Activated naive CD4-positive, alpha-beta T cell (primary cell): ENCODE measurements around the gene WSB2.

Experiments used
- DNase-seq, 4 experiments: peaks; one replicate each; lab custom pipeline; 2025; lab: John Stamatoyannopoulos, UW

Gene WSB2

DNA sequence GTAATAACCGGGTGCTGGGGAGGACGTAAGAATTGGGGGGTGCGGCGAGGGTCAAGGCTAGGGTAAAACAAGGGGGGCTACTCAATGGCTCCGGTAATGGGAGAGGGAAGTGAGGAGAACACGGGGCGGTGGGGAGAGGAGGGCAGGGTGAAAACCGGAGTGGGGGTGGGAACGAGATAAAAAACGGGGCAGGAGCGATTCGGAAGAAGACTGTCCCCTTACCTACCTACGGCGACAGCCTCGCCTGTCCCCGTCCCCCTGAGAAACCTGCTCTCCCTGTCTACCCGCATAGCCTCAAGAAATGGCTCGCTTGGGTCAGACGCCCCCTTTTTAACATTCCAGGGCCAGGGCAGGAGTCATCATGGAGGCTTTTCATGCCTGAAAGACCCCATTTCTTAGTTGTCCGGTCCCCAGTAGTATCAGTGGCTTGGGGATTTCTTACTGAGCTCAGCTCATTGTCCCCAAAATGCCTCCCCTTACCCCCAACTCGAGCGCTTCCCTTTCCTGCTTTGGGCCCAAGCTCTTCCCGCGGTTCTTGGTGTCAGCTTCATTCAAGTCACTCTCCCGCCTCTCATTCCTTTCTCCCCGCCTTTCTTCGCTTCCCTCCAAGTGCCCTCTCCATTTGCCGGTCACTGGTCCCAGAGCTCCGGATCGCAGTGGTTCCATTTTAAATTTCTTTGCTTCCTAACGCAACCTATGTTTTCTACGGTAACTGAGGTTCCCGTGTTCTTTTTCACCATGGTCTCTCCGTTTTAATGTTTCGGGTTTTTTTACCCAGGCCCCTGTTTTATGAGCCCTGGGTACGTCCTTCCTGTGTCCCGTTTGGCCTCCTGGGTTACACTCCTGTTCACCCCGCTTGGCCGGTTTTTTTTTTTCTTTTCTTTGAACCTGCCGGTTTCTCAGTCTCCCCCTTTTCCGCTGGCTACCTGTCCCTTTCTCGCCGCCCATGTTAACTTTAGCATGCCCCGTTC is 1.2 kb upstream of the WSB2 start:
- no peak for DNase-seq

DNA sequence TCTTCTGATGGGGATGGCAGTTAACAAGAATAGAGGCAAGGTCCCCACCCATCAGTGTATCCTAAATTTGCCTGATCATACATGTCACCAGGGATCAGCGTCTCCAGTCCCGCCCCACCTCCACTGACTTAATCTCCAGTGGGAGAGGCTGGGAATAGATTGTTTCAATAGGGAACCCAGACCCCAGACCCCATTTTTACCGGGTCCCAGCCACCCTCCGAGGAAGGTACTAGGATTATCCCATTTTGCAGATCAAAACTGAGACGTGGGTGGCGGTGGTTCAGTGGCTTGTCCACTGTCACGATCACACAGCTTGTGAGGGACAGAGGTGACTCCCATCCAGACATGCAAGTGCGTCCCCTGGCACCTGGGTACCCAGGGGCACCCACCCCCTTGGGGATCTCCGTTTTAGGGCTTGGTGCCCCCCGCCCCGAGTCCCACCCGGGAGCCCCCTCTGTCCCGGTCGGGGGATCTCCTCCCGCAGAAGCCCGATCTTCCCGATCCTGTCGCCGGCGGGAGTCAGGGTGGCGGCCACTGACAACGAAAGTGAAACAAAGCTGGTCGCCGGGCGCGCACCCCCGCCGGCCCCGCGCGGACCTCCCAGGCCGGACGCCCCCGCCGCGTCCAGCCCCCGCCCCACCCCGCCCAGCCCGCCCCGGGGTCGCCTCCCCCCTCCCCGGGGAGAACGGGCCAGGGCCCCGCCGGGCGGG is 523 bp downstream of the WSB2 start:
- DNase-seq, result peak in 1 of 4 experiments; percentile 17

DNA sequence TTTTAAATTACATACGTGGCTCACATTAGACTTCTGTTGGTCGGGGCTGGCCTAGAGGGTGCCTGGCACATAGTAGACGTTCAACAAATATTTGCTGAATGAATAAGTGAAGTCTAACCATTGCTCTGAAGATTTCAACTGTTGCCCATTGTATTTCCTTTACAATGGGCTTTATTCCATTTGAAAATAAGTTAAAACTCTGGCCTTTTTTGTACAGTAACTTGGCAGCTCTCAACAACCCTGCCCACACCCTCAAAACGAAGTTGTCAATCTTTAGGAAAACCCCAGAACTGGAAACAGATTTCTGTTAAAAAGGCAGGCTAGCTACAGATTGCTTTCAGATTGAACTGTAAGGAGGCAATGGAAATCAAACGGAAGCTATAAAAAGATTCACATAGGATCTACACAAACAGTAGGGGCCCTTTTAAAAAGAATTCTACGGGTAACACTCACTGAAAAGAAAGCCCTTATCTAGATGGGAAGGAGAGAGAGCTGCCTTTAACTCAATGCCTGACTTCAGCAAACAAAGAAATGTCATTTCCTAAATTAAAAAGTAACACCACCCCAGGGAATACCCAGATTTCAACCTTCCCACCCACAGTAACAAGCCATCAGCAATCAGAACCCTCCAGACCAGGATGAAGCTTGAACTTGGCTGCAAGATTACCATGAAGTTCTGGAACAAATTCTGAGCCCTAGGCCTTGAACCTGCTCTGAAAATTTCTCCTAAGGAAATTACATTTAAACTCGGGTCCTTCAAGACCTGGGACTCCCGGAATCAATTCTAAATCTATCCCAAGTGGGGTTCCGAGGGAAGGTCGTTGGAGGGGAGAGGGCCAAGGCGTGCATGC is 1.4 kb downstream of the WSB2 start:
- no peak for DNase-seq

DNA sequence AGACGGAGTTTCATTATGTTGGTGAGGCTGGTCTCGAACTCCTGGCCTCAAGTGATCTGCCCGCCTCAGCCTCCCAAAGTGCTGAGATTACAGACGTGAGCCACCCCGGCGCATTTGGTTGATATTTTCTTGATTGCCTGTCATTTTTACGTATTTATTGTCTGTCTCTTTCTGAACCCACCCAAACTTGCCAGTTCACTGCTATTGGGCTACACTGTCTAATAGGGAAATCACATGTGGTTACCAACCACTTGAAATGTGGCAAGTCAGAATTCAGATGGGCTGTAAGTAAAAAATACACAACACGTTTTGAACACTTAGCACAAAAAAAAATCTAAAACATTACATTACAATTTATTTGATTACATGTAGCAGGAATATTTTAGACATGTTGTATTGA is 2.1 kb downstream of the WSB2 start:
- no peak for DNase-seq

DNA sequence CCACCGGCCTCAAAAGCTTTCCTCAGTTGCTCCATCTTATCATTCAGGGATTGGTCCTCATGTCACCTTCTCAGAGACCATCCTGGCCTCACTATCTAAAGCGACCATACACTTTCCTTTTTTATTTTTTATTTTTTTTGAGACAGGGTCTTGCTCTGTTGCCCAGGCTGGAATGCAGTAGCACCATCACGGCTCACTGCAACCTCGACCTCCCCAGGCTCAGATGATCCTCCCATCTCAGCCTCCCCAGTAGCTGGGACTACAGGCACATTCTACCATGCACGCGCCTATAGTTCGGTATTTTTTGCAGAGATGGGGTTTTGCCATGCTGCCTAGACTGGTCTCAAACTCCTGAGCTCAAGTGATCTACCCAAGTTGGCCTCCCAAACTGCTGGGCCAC is 2.8 kb downstream of the WSB2 start:
- DNase-seq, result no peak

DNA sequence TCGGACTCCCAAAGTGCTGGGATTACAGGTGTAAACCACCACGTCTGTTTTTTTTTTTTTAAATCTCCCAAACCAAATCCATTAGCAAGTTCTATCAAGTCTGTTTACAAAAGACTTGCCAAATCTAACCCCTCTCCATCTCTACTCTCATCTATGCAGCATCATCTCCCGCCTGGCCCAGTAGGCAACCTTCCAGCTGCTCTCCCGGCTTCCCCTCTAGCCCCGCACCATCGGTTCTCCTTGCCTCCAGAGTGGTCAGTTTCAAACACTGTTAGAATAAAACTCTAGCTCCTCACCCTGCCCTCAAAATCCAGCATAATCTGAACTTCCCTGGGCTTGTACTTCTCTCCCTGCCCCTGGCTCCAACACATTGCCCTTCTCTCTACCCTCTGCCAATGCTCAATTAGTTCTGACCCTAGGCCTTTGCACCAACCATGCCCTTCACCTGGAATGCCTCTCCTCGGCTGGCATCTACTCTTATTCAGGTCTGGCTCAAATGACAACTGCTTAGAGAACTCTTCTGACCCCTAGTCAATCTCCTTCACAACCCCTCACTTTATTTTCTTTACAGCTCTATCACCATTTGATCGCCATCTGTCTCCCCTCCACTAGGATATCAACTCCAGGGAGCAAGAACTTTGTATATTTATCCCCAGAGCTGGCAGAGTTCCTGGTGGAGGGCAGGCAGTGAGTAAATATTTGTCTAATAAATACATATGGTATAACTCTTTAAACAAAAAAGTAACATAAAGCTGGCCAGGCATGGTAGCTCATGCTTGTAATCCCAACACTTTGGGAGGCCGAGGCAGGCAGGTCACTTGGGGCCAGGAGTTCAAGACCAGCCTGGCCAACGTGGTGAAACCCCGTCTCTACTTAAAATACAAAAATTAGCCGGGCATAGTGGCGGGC is 4.9 kb downstream of the WSB2 start:
- DNase-seq, result no peak

DNA sequence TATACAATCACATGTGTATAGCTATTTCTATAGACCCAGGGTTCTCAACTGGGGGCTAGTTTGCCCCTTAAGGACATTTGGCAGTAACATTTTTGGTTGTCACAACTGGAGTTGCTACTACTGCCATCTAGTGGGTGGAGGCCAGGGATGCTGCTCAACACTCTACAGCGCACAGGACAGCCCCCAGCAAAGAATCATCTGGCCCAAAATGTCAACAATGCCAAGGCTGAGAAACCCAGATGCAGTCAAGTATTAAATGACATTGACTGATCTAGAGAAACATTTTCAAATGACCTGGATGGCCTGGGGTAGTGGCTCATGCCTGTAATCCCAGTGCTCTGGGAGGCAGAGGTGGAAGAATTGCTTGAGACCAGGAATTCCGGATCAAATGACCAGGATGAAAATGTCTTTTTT is 5.8 kb downstream of the WSB2 start:
- peak; percentile 16 to 39 (median 28) for DNase-seq

DNA sequence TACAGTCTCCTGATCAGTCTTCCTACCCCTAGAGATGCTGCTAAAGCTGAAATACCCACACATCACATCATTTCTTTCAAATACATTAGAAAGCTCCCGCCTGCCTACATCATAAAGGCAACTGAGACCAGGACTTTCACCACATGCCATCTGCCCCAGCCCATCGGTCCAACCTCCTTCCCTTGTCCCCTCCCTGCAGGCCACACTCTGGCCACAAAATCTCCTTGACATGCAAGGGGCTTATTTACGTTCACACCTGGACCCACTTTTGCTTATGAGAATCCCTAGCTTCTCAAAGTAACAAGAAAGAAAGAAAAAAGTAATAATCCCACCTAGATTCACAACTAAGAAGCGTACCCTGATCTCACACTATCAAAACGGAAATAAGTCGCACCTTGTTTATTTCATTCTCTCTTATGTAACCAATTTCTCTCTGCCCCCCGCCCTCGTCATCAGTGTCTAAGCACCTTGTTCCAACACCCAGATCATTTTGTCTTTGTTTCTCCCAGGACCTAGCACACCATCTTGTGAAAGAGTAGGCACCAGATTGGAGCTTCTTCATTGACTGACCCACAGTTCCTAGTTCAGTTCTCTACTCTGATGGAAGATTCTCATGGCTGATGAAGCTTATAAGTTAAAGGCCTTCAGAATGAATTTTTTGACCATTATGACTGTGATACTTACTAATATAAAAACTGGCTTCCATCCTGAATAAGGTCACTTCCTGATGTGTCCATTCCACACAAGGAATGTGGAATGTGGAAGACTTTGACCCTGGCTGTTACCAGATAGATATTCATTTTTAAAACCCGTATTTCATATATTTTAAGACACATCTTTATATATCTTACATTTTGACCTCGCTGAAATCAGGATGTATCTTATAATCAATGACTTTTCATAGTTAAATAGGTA is 7.7 kb downstream of the WSB2 start:
- DNase-seq, result no peak

DNA sequence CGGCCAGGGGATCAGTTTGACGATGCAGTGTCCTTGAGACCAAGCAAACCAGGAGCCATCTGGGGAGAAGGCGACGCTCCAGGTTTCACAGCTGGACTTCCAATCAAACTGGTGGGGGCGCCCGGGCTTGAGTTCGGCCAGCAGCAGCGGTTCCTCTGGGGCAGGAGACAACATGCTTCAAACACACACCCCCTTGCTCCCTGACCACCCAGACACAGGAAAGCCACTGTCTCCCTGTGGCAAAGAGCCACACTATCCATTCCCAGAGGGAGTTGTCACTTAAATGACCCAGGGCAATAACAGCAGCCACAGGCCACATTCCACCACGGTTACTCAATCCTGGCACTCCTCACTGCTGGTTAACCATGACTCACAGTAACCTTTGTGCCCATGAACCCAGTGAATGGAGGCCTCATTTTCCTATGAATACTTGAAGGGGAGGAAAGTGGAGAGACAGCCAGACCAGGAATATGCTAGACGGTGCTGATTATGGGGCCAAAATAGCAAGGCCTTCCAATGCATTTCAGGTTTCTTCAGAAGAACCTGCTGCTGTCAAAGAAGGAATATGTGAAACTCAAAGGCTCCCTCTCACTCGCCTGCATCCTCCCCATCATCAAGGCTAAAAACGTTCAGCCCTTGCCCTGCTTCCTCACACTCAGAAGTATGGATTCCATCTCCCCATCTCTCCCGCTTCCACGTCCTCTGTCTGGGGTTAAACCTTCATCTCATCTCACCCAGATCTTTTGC is 8.5 kb downstream of the WSB2 start:
- no peak for DNase-seq

DNA sequence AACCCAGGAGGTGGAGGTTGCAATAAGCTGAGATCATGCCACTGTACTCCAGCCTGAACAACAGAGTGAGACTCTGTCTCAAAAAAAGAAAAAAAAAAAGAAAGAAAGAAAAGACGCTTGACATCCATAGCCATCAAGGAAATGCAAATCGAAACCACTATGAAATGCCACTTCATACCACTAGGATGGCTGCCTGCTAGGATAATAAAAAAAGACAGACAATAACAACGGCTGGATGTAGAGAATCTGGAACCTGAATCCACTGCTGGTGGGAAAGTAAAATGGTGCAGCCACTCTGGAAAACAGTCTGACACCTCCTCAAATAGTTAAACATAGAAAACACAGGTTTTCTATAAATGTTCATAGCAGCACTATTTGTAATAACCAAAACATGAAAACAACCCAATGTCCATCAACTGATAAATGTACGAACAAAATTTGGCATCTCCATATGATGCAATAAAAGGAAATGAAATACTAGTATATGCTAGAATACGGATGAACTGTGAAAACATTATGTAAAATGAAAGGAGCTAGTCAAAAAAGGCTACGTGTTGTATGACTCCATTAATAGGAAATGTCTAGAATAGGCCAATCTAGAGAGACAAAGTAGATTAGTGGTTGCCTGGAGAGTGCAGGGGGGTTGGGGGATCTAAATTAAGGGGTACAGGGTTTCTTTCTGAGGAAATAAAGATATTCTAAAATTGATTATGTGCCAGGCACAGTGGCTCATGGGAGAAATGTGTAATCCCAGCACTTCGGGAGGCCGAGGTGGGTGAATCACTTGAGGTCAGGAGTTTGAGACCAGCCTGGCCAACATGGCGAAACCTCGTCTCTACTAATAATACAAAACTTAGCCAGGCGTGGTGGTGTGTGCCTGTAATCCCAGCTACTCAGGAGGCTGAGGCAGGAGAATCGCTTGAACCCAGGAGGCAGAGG is 9.7 kb downstream of the WSB2 start:
- no peak for DNase-seq

DNA sequence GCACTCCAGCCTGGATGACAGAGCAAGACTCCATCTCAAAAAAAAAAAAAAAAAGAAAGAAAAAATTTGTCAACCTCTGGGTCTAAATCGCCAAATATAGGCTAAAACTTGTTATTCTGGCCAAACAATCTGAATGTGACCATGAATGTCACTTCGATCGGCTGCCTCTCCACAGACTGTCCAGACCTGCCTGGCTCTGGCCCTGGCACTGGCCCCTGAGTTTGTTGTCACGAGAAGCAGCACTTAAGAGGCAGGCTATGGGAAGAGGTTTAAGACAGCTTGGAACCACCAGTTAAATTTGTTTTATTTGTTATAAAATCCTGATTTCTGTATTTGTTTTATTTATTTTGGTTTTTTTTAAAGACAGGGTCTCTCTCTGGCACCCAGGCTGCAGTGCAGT is 14.5 kb downstream of the WSB2 start:
- no peak for DNase-seq

DNA sequence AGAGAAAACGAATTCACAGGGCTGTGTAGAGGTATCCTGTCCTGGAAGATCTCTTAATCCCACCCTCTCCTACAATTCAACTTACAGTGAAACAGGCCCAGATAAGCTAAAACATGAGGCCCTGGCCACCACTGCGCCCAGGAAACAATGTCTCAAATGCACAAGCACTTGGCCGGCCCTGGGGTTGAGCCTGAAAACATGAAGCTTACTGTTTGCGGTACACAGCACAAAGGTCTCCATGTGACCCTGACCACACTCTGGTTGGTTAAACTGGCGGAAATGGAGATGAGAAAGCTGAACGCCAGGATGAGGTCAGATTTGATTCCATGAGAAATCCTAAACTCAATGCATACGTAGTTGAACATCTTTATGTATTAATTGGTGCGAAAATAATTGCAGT is 16.4 kb downstream of the WSB2 start:
- DNase-seq, result no peak

DNA sequence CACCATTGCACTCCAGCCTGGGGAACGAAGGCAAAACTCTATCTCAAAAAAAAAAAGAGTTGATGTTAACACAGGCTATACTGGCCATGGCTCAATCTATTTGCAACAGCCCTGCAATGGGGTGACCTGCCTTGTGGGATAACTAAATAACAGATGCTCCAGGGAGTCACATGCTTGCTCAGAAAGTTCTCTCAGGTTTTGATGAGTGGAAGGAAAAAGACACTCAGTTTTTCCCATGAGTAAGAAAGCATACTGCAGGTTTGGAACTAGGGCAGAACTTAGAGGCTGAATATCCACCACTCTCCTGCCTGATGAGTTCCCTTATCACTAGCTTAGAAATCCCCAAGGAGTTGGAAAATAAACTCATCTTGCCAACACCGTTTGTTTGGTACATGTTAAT is 16.9 kb downstream of the WSB2 start:
- no peak for DNase-seq

DNA sequence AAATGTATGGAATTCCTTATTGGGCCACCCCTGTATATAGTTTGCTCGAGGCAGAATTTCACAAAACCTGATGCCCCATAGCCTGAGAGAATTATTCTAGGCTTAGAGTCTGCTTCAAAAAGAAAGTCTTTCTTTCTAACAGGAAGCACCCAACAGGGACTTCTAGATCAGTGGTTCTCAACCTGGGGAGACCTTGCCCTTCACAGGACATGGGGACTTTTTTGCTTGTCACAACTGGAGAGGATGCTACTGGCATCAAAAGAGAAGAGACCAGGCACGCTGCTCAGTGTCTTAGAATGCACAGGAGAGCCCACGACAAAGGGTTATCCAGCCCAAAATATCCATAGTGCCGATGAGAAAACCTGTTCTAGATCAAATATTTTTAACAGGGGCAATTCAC is 18.9 kb downstream of the WSB2 start:
- DNase-seq, result no peak

DNA sequence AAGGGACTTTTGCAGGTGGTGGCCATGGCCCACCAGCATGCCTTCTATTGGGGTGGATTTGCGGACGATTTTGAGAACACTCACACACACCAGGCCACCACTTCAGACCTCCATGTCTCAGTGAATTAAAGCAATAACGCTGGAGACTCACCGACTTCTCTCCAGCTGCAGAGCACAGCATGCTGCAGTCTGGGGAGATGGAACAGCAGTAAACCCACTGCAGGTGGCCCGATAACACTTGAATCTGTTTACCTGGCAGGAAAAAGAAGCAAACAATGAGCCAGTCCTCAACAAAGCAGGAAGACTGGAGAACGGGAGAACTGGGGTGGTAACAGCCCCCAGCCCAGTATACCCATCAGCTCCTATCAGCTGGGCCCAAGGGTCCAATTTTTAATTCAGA is 22.8 kb downstream of the WSB2 start:
- DNase-seq, result no peak

DNA sequence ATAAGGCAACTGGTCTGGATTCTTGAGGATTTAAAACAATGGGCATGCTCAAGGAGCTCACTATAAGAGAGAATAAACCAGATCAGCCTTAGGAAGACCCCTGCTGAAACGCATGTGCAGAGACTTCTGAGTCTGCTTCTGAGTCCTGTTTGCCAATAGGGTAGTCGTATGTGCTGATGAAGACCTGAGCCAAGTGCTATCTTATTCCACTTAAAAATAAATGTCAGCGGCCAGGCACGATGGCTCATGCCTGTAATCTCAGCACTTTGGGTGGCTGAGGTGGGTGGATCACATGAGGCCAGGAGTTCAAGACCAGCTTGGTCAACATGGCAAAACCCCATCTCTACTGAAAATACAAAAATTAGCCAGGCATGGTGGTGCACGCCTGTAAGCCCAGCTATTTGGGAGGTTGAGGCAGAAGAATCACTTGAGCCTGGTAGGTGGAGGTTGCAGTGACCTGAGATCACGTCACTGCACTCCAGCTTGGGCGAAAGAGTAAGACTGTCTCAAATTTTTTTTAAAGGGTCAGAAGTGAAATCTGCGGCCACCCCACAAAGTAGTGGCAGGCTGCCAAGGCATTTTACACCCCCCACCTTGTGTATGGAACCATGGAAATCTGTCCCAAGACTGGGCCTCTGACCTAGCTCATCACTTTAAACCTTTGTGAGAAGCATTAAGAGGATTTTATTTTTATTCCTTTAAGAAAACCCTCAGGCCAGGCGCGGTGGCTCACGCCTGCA is 24.1 kb downstream of the WSB2 start:
- DNase-seq, result no peak

DNA sequence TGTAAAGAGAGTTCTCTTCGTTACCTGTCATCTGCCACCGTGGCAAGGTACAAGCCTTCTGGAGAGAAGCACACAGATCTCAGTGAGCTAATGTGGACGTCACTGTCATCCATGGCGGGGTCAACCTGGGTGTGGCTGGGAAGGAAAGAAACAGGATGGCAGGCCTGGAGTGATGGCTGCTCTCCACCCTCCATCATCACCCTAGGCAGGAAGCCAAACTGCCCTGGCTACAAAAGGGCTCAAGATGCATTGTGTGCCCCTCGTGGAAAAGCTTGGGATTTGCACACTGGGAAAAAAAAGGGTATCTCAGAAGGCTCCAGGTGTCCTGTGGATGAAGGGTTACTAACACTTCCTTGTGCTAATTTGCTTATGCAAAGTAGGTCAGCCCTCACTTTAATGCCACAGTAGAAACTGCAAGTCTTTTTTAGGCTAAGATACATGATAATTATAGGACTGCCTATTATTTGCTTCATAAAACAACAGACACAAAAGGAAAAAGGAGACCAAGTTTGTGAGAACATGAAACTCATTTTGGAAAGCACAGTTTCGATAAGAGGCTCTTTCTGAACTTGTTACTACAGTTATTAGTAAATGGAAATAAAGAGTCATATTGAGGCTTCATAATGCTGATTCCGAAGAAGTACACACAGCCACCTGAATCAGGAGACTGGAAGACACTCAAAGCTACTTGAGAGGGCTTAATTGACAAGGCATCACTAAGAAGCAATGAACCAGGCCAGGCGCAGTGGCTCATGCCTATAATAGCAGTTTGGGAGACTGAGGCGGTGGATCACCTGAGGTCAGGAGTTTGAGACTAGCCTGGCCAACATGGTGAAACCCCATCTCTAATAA is 25.6 kb downstream of the WSB2 start:
- no peak for DNase-seq
